Astrocyte (in vitro differentiated cells and primary cell): ENCODE measurements around the gene LRRC19.

Experiments used
- CTCF ChIP-seq: IDR thresholded peaks from 2 replicates; pipeline ENCODE4 v1.5.1; 2011; ENCODE audit warnings: low read depth, mild to moderate bottlenecking, inconsistent platforms, low read length, moderate library complexity; ENCODE audit not compliant: insufficient read depth
- EZH2 ChIP-seq: IDR thresholded peaks from 2 replicates; pipeline ENCODE4 v1.6.1; 2012; ENCODE audit warnings: mild to moderate bottlenecking, low read length, inconsistent platforms; ENCODE audit not compliant: insufficient read depth

- no peak for TF ChIP-seq CTCF
- TF ChIP-seq EZH2 = no peak
Observed at GRCh38 chr9:27047136-27047535, 41.7 kb upstream of the LRRC19 start.
